ENCODE data around the gene CPED1. TPM values are rescaled to one million over a fixed set of nuclear protein-coding genes. Genes with fewer than 3 reads are reported as not detected.

CPED1 gene
- total and polyA plus RNA-seq, 2 experiments from 2014 or later, result 0.17 to 0.47 TPM

DNA sequence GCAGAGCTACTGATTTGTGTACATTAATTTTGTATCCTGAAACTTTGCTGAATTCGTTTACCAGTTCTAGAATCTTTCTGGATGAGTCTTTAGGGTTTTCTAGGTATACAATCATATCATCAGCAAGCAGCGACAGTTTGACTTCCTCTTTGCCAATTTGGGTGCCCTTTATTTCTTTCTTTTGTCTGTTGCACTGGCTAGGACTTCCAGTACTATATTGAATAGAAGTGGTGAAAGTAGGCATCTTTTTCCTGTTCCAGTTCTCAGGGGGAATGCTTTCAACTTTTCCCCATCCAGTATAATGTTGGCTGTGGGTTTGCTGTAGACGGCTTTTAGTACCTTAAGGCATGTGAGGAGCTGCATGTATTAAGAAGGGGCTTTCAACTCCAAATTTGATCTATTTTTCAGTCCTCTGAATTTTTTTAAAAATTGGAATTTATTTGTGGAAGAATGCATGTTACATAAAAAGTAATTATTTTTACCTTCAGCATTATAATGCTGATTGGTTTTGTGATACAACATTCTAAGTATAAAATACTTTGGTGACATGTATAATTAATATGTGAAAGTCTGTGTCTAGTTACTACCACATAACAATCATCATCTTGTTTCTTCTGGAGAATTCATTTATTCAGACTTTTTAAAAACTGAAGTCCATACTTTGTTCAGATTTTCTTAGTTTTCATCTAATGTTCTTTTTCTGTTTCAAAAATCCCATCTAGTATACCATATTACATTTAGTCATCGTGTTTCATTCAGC, 49.6 kb downstream of the CPED1 start:
- H3K4me3 Mint-ChIP-seq, result no peak overlapping the region
- H3K36me3 ChIP-seq (ENCODE audit: insufficient read depth), result no peaks in the 10 kb centered on the region
- no peak overlapping the region for H3K4me2 ChIP-seq
- no peak overlapping the region for H3K4me3 ChIP-seq
- no peaks in the 10 kb centered on the region for H3K4me1 Mint-ChIP-seq
- no peaks in the 10 kb centered on the region for H3F3A ChIP-seq (replicated peaks; ENCODE audit: low read depth)
- no peaks in the 10 kb centered on the region for H3K27me3 ChIP-seq (ENCODE audit: insufficient read depth)
- H3K27me3 Mint-ChIP-seq (ENCODE audit: insufficient read depth, low read depth, poor library complexity), result no peaks in the 10 kb centered on the region
- no peak for TF ChIP-seq STAT1 (IDR thresholded peaks at IDR 0.05; ENCODE audit: unreplicated experiment)
- TF ChIP-seq EZH2phosphoT487 (IDR thresholded peaks at IDR 0.05; ENCODE audit: unreplicated experiment), result no peak
- H3K9me2 ChIP-seq (ENCODE audit: insufficient read depth), result no peaks in the 10 kb centered on the region
- H3K9me3 Mint-ChIP-seq, result no peaks in the 10 kb centered on the region
- no peak overlapping the region for H2AFZ ChIP-seq
- no peaks in the 10 kb centered on the region for H3K36me3 Mint-ChIP-seq (ENCODE audit: low read depth)
- no peaks in the 10 kb centered on the region for H3K4me1 ChIP-seq (ENCODE audit: insufficient read depth)
- H4K20me1 ChIP-seq (replicated peaks; ENCODE audit: insufficient read depth), result no peaks in the 10 kb centered on the region
- H3K27ac ChIP-seq (ENCODE audit: low read depth), result no peak overlapping the region
- no peak overlapping the region for H3K27ac Mint-ChIP-seq
- ATAC-seq, result no peak
- H3K79me2 ChIP-seq (replicated peaks; ENCODE audit: insufficient read depth), result no peaks in the 10 kb centered on the region
- no peak for DNase-seq (ENCODE audit: low spot score)

DNA sequence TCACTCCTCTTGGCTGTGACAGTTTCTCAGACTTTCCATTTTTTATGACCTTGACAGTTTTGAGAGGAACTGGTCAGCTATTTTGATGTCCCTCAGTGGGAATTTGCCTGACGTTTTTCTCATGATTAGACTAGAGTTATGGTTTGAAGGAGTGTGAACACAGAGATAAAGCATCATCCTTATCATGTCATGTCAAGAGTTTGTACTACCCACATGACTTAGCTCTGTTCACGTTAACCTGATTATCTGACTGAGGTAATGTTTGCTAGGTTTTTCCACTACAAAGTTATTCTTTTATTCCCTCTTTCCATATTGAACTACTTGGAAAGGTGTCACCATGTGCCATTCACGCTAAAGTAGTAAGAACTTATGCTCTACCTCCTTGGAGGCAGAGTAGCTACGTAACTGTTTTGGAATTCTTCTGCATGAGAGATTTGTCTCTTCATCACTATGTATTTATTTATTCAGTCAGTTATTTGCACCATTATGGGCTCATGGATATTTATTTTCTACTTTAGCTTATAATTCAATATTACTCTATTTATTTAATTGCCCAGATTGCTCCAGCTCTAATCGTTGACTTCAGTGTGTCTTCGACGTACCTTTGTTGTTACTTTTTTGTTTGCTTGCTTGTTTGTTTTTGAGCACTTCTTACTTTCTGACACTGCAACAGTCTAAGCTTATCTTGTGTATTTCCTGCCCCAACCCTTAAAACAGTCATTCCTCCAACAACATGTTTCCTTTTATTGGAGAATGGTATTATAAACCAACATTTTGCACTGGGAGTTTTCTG, 50.4 kb downstream of the CPED1 start:
- Histone ChIP-seq H3K4me2 (no peak overlapping the region), H2AFZ (no peak overlapping the region), H3K27ac (ENCODE audit: low read depth) (no peak overlapping the region), H3K79me2 (replicated peaks; ENCODE audit: insufficient read depth) (no peaks in the 10 kb centered on the region), H3K9me2 (ENCODE audit: insufficient read depth) (no peaks in the 10 kb centered on the region), H3K36me3 (ENCODE audit: insufficient read depth) (no peaks in the 10 kb centered on the region), H4K20me1 (replicated peaks; ENCODE audit: insufficient read depth) (no peaks in the 10 kb centered on the region), H3K4me3 (no peak overlapping the region), H3F3A (replicated peaks; ENCODE audit: low read depth) (no peaks in the 10 kb centered on the region), H3K4me1 (ENCODE audit: insufficient read depth) (no peaks in the 10 kb centered on the region), H3K27me3 (ENCODE audit: insufficient read depth) (no peaks in the 10 kb centered on the region)
- no peaks in the 10 kb centered on the region for H3K36me3 Mint-ChIP-seq (ENCODE audit: low read depth)
- TF ChIP-seq, protein P1, sequence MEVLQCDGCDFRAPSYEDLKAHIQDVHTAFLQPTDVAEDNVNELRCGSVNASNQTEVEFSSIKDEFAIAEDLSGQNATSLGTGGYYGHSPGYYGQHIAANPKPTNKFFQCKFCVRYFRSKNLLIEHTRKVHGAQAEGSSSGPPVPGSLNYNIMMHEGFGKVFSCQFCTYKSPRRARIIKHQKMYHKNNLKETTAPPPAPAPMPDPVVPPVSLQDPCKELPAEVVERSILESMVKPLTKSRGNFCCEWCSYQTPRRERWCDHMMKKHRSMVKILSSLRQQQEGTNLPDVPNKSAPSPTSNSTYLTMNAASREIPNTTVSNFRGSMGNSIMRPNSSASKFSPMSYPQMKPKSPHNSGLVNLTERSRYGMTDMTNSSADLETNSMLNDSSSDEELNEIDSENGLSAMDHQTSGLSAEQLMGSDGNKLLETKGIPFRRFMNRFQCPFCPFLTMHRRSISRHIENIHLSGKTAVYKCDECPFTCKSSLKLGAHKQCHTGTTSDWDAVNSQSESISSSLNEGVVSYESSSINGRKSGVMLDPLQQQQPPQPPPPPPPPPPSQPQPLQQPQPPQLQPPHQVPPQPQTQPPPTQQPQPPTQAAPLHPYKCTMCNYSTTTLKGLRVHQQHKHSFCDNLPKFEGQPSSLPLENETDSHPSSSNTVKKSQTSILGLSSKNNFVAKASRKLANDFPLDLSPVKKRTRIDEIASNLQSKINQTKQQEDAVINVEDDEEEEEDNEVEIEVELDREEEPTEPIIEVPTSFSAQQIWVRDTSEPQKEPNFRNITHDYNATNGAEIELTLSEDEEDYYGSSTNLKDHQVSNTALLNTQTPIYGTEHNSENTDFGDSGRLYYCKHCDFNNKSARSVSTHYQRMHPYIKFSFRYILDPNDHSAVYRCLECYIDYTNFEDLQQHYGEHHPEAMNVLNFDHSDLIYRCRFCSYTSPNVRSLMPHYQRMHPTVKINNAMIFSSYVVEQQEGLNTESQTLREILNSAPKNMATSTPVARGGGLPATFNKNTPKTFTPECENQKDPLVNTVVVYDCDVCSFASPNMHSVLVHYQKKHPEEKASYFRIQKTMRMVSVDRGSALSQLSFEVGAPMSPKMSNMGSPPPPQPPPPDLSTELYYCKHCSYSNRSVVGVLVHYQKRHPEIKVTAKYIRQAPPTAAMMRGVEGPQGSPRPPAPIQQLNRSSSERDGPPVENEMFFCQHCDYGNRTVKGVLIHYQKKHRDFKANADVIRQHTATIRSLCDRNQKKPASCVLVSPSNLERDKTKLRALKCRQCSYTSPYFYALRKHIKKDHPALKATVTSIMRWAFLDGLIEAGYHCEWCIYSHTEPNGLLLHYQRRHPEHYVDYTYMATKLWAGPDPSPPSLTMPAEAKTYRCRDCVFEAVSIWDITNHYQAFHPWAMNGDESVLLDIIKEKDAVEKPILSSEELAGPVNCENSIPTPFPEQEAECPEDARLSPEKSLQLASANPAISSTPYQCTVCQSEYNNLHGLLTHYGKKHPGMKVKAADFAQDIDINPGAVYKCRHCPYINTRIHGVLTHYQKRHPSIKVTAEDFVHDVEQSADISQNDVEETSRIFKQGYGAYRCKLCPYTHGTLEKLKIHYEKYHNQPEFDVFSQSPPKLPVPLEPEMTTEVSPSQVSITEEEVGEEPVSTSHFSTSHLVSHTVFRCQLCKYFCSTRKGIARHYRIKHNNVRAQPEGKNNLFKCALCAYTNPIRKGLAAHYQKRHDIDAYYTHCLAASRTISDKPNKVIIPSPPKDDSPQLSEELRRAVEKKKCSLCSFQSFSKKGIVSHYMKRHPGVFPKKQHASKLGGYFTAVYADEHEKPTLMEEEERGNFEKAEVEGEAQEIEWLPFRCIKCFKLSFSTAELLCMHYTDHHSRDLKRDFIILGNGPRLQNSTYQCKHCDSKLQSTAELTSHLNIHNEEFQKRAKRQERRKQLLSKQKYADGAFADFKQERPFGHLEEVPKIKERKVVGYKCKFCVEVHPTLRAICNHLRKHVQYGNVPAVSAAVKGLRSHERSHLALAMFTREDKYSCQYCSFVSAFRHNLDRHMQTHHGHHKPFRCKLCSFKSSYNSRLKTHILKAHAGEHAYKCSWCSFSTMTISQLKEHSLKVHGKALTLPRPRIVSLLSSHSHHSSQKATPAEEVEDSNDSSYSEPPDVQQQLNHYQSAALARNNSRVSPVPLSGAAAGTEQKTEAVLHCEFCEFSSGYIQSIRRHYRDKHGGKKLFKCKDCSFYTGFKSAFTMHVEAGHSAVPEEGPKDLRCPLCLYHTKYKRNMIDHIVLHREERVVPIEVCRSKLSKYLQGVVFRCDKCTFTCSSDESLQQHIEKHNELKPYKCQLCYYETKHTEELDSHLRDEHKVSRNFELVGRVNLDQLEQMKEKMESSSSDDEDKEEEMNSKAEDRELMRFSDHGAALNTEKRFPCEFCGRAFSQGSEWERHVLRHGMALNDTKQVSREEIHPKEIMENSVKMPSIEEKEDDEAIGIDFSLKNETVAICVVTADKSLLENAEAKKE (CRISPR knock-in tag; IDR thresholded peaks at IDR 0.05), result no peak
- no peak for TF ChIP-seq NANOG (IDR thresholded peaks at IDR 0.05; ENCODE audit: borderline replicate concordance)
- TF ChIP-seq, protein P2, sequence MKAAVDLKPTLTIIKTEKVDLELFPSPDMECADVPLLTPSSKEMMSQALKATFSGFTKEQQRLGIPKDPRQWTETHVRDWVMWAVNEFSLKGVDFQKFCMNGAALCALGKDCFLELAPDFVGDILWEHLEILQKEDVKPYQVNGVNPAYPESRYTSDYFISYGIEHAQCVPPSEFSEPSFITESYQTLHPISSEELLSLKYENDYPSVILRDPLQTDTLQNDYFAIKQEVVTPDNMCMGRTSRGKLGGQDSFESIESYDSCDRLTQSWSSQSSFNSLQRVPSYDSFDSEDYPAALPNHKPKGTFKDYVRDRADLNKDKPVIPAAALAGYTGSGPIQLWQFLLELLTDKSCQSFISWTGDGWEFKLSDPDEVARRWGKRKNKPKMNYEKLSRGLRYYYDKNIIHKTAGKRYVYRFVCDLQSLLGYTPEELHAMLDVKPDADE (IDR thresholded peaks at IDR 0.05), result no peak
- no peak for TF ChIP-seq CREB1 (CRISPR knock-in tag; IDR thresholded peaks at IDR 0.05; ENCODE audit: low read depth)
- no peak for TF ChIP-seq JUNB (IDR thresholded peaks at IDR 0.05; ENCODE audit: unreplicated experiment)
- no peak for TF ChIP-seq STAT1 (IDR thresholded peaks at IDR 0.05; ENCODE audit: unreplicated experiment)
- no peak for TF ChIP-seq EZH2phosphoT487 (IDR thresholded peaks at IDR 0.05; ENCODE audit: unreplicated experiment)
- TF ChIP-seq, protein P3, sequence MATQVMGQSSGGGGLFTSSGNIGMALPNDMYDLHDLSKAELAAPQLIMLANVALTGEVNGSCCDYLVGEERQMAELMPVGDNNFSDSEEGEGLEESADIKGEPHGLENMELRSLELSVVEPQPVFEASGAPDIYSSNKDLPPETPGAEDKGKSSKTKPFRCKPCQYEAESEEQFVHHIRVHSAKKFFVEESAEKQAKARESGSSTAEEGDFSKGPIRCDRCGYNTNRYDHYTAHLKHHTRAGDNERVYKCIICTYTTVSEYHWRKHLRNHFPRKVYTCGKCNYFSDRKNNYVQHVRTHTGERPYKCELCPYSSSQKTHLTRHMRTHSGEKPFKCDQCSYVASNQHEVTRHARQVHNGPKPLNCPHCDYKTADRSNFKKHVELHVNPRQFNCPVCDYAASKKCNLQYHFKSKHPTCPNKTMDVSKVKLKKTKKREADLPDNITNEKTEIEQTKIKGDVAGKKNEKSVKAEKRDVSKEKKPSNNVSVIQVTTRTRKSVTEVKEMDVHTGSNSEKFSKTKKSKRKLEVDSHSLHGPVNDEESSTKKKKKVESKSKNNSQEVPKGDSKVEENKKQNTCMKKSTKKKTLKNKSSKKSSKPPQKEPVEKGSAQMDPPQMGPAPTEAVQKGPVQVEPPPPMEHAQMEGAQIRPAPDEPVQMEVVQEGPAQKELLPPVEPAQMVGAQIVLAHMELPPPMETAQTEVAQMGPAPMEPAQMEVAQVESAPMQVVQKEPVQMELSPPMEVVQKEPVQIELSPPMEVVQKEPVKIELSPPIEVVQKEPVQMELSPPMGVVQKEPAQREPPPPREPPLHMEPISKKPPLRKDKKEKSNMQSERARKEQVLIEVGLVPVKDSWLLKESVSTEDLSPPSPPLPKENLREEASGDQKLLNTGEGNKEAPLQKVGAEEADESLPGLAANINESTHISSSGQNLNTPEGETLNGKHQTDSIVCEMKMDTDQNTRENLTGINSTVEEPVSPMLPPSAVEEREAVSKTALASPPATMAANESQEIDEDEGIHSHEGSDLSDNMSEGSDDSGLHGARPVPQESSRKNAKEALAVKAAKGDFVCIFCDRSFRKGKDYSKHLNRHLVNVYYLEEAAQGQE (IDR thresholded peaks at IDR 0.05; ENCODE audit: unreplicated experiment), result no peak
- no peak for TF ChIP-seq ZNF114 (CRISPR knock-in tag; IDR thresholded peaks at IDR 0.05)
- H3K27ac Mint-ChIP-seq, result no peak overlapping the region
- peaks cover 2% of the 10 kb centered on the region for H3K4me1 Mint-ChIP-seq
- ATAC-seq, result no peak
- H3K9me3 Mint-ChIP-seq, result no peaks in the 10 kb centered on the region
- no peak overlapping the region for H3K4me3 Mint-ChIP-seq
- no peak for DNase-seq (ENCODE audit: low spot score)
- H3K27me3 Mint-ChIP-seq (ENCODE audit: insufficient read depth, low read depth, poor library complexity), result no peaks in the 10 kb centered on the region

Data from GM23338 (cell line).